A673 (cell line): ENCODE results near the gene PACRG.

Source experiments
- CTCF ChIP-seq: fragments of 300-800, 200-600 bp; sonication (generic); conservative IDR thresholded peaks from 2 replicates; pipeline ENCODE4 v1.5.1; 2017; ENCODE audit warnings: low read depth, mild to moderate bottlenecking, antibody characterized with exemption, low read length, moderate library complexity, mixed read lengths
- EZH2 ChIP-seq: fragments of 200-600 bp; sonication (generic); IDR thresholded peaks from 2 replicates; pipeline ENCODE4 v1.6.1; 2017; ENCODE audit warnings: borderline replicate concordance, low read depth, mild to moderate bottlenecking, mixed read lengths, antibody characterized with exemption, low read length; ENCODE audit not compliant: poor library complexity, severe bottlenecking

GRCh38 chr6:163311830-163312229 is 584.1 kb downstream of the PACRG start:
- no peak for TF ChIP-seq CTCF
- TF ChIP-seq EZH2, result no peak
